Osteoblast (primary cell): Measurements from ENCODE around the gene PIP4K2A. TPM values are rescaled to one million over a fixed set of nuclear protein-coding genes. Genes with fewer than 3 reads are reported as not detected.

Source experiments
- DNase-seq: peaks from one replicate; pipeline ENCODE4 v3.0.0; 2011; ENCODE audit warnings: low spot score, mixed read lengths; ENCODE audit not compliant: insufficient read length; ENCODE audit errors: missing footprints
- H2AFZ ChIP-seq: 2 replicates; pipeline ENCODE4 v1.6.0; 2011; ENCODE audit warnings: mild to moderate bottlenecking, low read length
- H3K27ac ChIP-seq: 2 replicates; pipeline ENCODE4 v1.5.1; 2011; ENCODE audit warnings: mild to moderate bottlenecking, low read depth, low read length, moderate library complexity
- H3K27me3 ChIP-seq: 2 replicates; pipeline ENCODE4 v1.6.0; 2012; ENCODE audit warnings: mild to moderate bottlenecking, control low read depth, inconsistent platforms, low read length, moderate library complexity; ENCODE audit not compliant: insufficient read depth
- H3K36me3 ChIP-seq: 2 replicates; pipeline ENCODE4 v1.5.1; 2011; ENCODE audit warnings: mild to moderate bottlenecking, low read length, control low read depth, moderate library complexity; ENCODE audit not compliant: insufficient read depth
- H3K4me1 ChIP-seq: 2 replicates; pipeline ENCODE4 v1.5.1; 2011; ENCODE audit warnings: mild to moderate bottlenecking, low read length, control low read depth, moderate library complexity; ENCODE audit not compliant: insufficient read depth
- H3K4me2 ChIP-seq: 2 replicates; pipeline ENCODE4 v1.6.0; 2011; ENCODE audit warnings: mild to moderate bottlenecking, low read length; ENCODE audit not compliant: insufficient read depth
- H3K4me3 ChIP-seq: fragments of 200-600 bp; sonication (generic); 3 replicates; pipeline ENCODE4 v1.5.1; 2012; ENCODE audit warnings: mild to moderate bottlenecking, low read length, inconsistent platforms; ENCODE audit not compliant: insufficient read depth
- H3K79me2 ChIP-seq: 2 replicates; pipeline ENCODE4 v1.6.0; 2012; ENCODE audit warnings: mild to moderate bottlenecking, low read length, control low read depth, inconsistent platforms; ENCODE audit not compliant: insufficient read depth
- H3K9me3 ChIP-seq: 2 replicates; pipeline ENCODE4 v1.5.1; 2011; ENCODE audit warnings: low read depth, low read length, control low read depth
- H4K20me1 ChIP-seq: 2 replicates; pipeline ENCODE4 v1.6.0; 2012; ENCODE audit warnings: mild to moderate bottlenecking, low read length, control low read depth; ENCODE audit not compliant: insufficient read depth
- total RNA-seq: library from RNA; depleted of rRNA; stranded (reverse); fragments of >200 nt; gene quantifications from 2 replicates; pipeline ENCODE4 v1.2.3, GENCODE V29; 2012
- TF ChIP-seq, protein P1 (sequence below): IDR thresholded peaks from 2 replicates; pipeline ENCODE4 v1.5.1; 2011; ENCODE audit warnings: mild to moderate bottlenecking, low read depth, low read length, moderate library complexity; ENCODE audit errors: extremely low read depth

PIP4K2A gene
- total RNA-seq, 1 donor: 68.8 TPM

DNA sequence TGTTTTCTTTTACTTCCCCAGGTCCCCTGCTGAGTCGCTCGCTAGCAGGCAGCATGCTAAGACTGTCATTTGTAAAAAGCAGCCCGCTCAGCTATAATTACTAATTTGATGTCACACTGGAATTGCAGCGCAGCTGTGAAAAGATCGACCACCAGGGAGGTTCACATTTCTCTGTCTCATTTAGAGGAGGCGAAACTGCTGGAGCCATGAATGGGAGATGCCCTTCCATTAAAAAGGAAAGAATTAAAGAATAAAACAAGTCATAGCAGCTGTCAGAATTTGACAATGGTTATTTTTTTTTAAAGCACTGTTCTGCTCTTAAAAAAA, 153.5 kb downstream of the PIP4K2A start:
- Histone ChIP-seq H4K20me1 (no peaks in the 10 kb centered on the region), H2AFZ (no peak overlapping the region), H3K4me2 (no peak overlapping the region), H3K79me2 (no peaks in the 10 kb centered on the region), H3K36me3 (peaks cover 10% of the 10 kb centered on the region), H3K27me3 (no peaks in the 10 kb centered on the region), H3K27ac (no peak overlapping the region), H3K4me3 (no peak overlapping the region), H3K4me1 (no peaks in the 10 kb centered on the region), H3K9me3 (no peaks in the 10 kb centered on the region)
- TF ChIP-seq, protein P1, sequence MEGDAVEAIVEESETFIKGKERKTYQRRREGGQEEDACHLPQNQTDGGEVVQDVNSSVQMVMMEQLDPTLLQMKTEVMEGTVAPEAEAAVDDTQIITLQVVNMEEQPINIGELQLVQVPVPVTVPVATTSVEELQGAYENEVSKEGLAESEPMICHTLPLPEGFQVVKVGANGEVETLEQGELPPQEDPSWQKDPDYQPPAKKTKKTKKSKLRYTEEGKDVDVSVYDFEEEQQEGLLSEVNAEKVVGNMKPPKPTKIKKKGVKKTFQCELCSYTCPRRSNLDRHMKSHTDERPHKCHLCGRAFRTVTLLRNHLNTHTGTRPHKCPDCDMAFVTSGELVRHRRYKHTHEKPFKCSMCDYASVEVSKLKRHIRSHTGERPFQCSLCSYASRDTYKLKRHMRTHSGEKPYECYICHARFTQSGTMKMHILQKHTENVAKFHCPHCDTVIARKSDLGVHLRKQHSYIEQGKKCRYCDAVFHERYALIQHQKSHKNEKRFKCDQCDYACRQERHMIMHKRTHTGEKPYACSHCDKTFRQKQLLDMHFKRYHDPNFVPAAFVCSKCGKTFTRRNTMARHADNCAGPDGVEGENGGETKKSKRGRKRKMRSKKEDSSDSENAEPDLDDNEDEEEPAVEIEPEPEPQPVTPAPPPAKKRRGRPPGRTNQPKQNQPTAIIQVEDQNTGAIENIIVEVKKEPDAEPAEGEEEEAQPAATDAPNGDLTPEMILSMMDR: no peak
- no peak for DNase-seq

DNA sequence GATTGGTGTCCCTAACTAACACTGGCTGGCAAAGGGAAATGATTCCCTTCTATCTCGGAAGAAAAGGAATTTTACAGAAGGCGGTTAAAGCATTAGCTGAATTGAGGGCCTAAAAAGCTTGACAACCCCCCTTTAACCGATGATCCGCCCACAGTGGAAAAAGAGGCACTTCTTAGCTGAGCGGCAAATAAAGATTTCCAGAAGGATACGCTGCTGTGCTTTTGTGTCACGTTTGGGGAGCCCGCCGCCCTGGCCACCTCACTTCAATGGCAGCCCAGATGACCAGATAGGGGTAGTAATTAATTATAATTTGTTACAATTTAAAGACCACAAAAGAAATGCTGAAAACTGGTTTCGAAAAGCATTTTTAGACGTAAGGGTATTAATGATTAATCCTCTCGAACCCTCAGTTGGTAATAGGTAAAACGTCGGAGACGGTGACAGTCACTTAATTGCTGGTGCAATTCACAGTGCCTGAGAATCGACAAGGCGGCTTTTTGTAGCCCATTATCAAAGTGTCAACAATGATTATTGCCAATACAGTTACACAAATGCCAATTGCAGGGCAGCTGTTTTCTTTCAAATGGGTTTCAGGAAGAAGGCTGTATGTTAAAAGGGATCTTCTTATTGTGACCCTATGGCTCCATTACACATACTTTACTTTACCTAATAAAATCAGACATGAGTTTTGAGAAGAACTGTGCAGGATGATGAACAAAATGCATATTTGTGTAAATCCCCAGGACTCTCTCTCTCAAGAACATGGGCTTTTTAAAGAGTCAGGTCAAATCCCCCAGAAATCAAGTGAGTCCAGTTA, 154.1 kb downstream of the PIP4K2A start:
- H4K20me1 ChIP-seq: no peaks in the 10 kb centered on the region
- H2AFZ ChIP-seq: no peak overlapping the region
- no peak overlapping the region for H3K27ac ChIP-seq
- H3K79me2 ChIP-seq: no peaks in the 10 kb centered on the region
- no peaks in the 10 kb centered on the region for H3K9me3 ChIP-seq
- H3K4me1 ChIP-seq: no peaks in the 10 kb centered on the region
- peaks cover 10% of the 10 kb centered on the region for H3K36me3 ChIP-seq
- H3K4me2 ChIP-seq: no peak overlapping the region
- no peak for DNase-seq
- no peaks in the 10 kb centered on the region for H3K27me3 ChIP-seq
- no peak overlapping the region for H3K4me3 ChIP-seq
- TF ChIP-seq, protein P1: no peak

DNA sequence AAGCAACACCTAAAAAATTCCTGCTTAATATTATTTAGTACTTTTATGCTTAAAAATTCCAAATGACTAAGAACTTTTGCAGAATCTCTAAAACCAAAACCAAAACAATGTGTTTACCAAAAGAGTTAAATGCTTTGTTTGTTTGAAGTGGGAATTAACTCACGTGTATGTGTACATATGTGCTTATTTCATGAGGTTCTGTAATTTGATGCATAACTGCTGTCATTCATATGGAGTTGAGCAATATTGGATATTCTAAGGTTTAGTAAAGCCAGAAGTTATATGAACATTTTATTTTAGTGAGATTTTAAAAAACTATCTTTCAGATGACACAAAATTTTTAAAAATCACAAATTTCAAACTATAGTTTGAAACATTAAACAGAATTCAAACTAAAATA, 157.1 kb downstream of the PIP4K2A start:
- Histone ChIP-seq H3K27me3 (no peaks in the 10 kb centered on the region), H2AFZ (no peak overlapping the region), H3K9me3 (no peaks in the 10 kb centered on the region), H4K20me1 (no peaks in the 10 kb centered on the region), H3K79me2 (no peaks in the 10 kb centered on the region), H3K4me3 (no peak overlapping the region), H3K4me2 (no peak overlapping the region), H3K27ac (no peak overlapping the region), H3K4me1 (peaks cover 4% of the 10 kb centered on the region), H3K36me3 (no peaks in the 10 kb centered on the region)
- TF ChIP-seq, protein P1: no peak
- DNase-seq: no peak

DNA sequence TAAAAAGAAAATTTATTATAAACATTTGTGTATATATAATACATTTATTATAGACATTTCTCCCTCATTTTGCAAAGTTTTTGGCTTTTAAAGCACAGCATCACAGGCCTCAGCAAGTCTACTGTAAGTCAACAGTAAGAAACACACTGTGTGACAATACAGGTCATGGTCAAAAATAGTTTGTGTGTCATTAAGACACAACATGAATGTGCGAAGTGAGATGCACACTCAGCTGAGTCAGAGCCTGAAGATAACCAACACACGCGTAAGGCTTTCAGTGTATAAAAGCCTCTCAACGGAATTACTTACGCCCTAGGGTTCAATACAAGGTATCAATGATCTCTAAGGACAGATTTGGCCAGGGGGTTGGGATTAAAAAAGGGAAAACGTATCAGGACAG, 157.6 kb downstream of the PIP4K2A start:
- Histone ChIP-seq H3K4me1 (peaks cover 4% of the 10 kb centered on the region), H3K27ac (no peak overlapping the region), H2AFZ (no peak overlapping the region), H3K9me3 (no peaks in the 10 kb centered on the region), H3K4me2 (no peak overlapping the region), H4K20me1 (no peaks in the 10 kb centered on the region), H3K36me3 (no peaks in the 10 kb centered on the region), H3K27me3 (no peaks in the 10 kb centered on the region), H3K79me2 (no peaks in the 10 kb centered on the region), H3K4me3 (no peak overlapping the region)
- TF ChIP-seq, protein P1: no peak
- no peak for DNase-seq
